Panc1 (cell line): ENCODE measurements around the gene ZNF726. TPM values are rescaled to one million over a fixed set of nuclear protein-coding genes. Genes with fewer than 3 reads are reported as not detected.

Experiments used
- ATAC-seq: fragments of 200-7000 bp; cut with Tn5 transposase; 2 replicates; pipeline ENCODE4 v1.9.1; 2020; ENCODE audit warnings: mild to moderate bottlenecking, moderate library complexity
- BruUV-seq: library from RNA; stranded (reverse); fragments of 400-500 nt; replicated peaks from 2 replicates; lab custom pipeline; 2021; lab: Mats Ljungman, UMichigan
- CTCF ChIA-PET: fragments of 300-600 bp; sonication (Branson Sonifier 250); formaldehyde crosslinking; loops from one replicate; lab custom pipeline; 2022; ENCODE audit warnings: antibody characterized with exemption; lab: Charles Lee
- POLR2A ChIA-PET: fragments of 300-600 bp; sonication (Branson Sonifier 250); formaldehyde crosslinking; loops from one replicate; lab custom pipeline; 2022; ENCODE audit warnings: antibody characterized with exemption; lab: Charles Lee
- DNase-seq: peaks from one replicate; pipeline ENCODE4 v3.0.0-alpha.2; 2010; ENCODE audit warnings: low read depth, low spot score
- H3K27ac ChIP-seq: 2 replicates; pipeline ENCODE4 v1.5.1; 2011; ENCODE audit warnings: mild to moderate bottlenecking, low read length, inconsistent platforms
- H3K27me3 ChIP-seq: fragments of 200-500 bp; sonication (Bioruptor generic); 2 replicates; pipeline ENCODE4 v1.6.0; 2014; ENCODE audit warnings: low read length, inconsistent platforms; ENCODE audit not compliant: control insufficient read depth, insufficient read depth
- H3K36me3 ChIP-seq: fragments of 200-500 bp; sonication (Bioruptor generic); 2 replicates; pipeline ENCODE4 v1.5.1; 2014; ENCODE audit warnings: inconsistent platforms, mild to moderate bottlenecking, low read length, moderate library complexity; ENCODE audit not compliant: control insufficient read depth, insufficient read depth
- H3K4me1 ChIP-seq: 2 replicates; pipeline ENCODE4 v1.5.1; 2011; ENCODE audit warnings: inconsistent platforms, mild to moderate bottlenecking, low read length, moderate library complexity; ENCODE audit not compliant: control insufficient read depth, insufficient read depth
- H3K4me3 ChIP-seq, 2 experiments: 2 replicates each; pipeline ENCODE4 v1.5.1; 2011 to 2012; ENCODE audit warnings: low read depth in 2 of 2, low read length in 2 of 2, mild to moderate bottlenecking in 2 of 2, inconsistent platforms in 1 of 2, moderate library complexity in 1 of 2
- H3K9me3 ChIP-seq: fragments of 200-500 bp; sonication (Bioruptor generic); 2 replicates; pipeline ENCODE4 v1.5.1; 2014; ENCODE audit warnings: low read depth, mild to moderate bottlenecking, inconsistent platforms, low read length, moderate library complexity; ENCODE audit not compliant: control insufficient read depth, insufficient read depth
- POLR2AphosphoS5 ChIP-seq: IDR thresholded peaks from 2 replicates; pipeline ENCODE4 v1.6.1; 2012; ENCODE audit warnings: mild to moderate bottlenecking, low read depth, low read length, moderate library complexity
- REST ChIP-seq, 2 experiments: IDR thresholded peaks; 2 replicates each; pipeline ENCODE4 v1.6.1; 2011 to 2012; ENCODE audit warnings: low read depth in 2 of 2, control low read depth in 1 of 2, low read length in 1 of 2, mild to moderate bottlenecking in 1 of 2, moderate library complexity in 1 of 2; ENCODE audit not compliant: insufficient read depth in 1 of 2
- SIN3A ChIP-seq: IDR thresholded peaks from 2 replicates; pipeline ENCODE4 v1.6.1; 2012; ENCODE audit warnings: low read depth, mild to moderate bottlenecking, low read length, moderate library complexity, borderline replicate concordance; ENCODE audit not compliant: insufficient read depth
- TCF7L2 ChIP-seq: IDR thresholded peaks from 2 replicates; pipeline ENCODE4 v1.6.1; 2011; ENCODE audit warnings: mild to moderate bottlenecking, low read depth, low read length, inconsistent platforms
- in situ Hi-C: cut with HindIII; loops from 2 replicates; pipeline ENCODE4 v1.10.0; 2016; ENCODE audit warnings: low sequenced_read_pairs, low pct_unique_long_range_greater_than_20kb
- intact Hi-C: fragments of 100-400 bp; cut with micrococcal nuclease; formaldehyde crosslinking; loops from one replicate; pipeline ENCODE4 v1.10.0; 2022; ENCODE audit not compliant: unreplicated experiment
- total RNA-seq: library from RNA; stranded (reverse); gene quantifications from one replicate; pipeline ENCODE4 v1.2.1, GENCODE V29; 2021; ENCODE audit not compliant: unreplicated experiment
- TF ChIP-seq, protein P1 (sequence below): fragments of 450-650 bp; IDR thresholded peaks from 2 replicates; pipeline ENCODE4 v1.5.1; 2017; ENCODE audit warnings: mild to moderate bottlenecking

Gene ZNF726
- total RNA-seq, 1 experiment from 2014 or later, result 7.2 TPM

DNA sequence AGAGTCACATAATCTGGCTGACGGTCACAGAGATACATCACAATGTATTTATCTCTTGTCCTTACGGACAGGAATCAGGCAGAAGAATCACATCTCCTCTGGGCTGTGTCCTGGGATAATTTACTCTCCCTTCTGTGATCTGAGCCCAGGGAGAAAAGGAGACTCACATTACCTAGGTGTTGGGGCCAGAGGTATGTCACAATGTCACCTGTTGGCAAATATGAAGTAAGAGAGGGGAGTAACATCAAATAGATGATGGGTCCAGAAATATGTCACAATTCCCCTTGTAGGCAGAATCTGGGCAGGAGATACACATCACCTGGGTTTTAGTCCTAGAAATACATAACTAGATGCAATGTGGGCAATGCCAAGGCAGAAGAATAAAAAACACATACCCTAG is 67.2 kb downstream of the ZNF726 start:
- intact Hi-C loops (no loop called here), in situ Hi-C loops (no loop called here)
- Histone ChIP-seq H3K27ac (no peak overlapping the region), H3K36me3 (no peaks in the 10 kb centered on the region), H3K9me3 (no peaks in the 10 kb centered on the region), H3K4me1 (no peaks in the 10 kb centered on the region), H3K27me3 (no peaks in the 10 kb centered on the region), H3K4me3 (no peak overlapping the region)
- no peak for DNase-seq
- ChIA-PET CTCF (no interaction called here), POLR2A (no interaction called here)
- TF ChIP-seq TCF7L2, result no peak
- no peak for TF ChIP-seq POLR2AphosphoS5
- no peak for TF ChIP-seq REST (IDR thresholded peaks at IDR 0.05; ENCODE audit: insufficient read depth in 1 of 2, low read depth in 2 of 2, low read length in 1 of 2)
- TF ChIP-seq, protein P1, sequence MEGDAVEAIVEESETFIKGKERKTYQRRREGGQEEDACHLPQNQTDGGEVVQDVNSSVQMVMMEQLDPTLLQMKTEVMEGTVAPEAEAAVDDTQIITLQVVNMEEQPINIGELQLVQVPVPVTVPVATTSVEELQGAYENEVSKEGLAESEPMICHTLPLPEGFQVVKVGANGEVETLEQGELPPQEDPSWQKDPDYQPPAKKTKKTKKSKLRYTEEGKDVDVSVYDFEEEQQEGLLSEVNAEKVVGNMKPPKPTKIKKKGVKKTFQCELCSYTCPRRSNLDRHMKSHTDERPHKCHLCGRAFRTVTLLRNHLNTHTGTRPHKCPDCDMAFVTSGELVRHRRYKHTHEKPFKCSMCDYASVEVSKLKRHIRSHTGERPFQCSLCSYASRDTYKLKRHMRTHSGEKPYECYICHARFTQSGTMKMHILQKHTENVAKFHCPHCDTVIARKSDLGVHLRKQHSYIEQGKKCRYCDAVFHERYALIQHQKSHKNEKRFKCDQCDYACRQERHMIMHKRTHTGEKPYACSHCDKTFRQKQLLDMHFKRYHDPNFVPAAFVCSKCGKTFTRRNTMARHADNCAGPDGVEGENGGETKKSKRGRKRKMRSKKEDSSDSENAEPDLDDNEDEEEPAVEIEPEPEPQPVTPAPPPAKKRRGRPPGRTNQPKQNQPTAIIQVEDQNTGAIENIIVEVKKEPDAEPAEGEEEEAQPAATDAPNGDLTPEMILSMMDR, result no peak
- TF ChIP-seq SIN3A, result no peak
- ATAC-seq, result no peak
- BruUV-seq, result no TSS peak

- no peak for TF ChIP-seq TCF7L2
- TF ChIP-seq, protein P1, result no peak
- TF ChIP-seq REST (IDR thresholded peaks at IDR 0.05; ENCODE audit: insufficient read depth in 1 of 2, low read depth in 2 of 2, low read length in 1 of 2), result no peak
- no peak for TF ChIP-seq SIN3A
- no peak for TF ChIP-seq POLR2AphosphoS5
- Histone ChIP-seq H3K27me3 (no peaks in the 10 kb centered on the region), H3K36me3 (no peaks in the 10 kb centered on the region), H3K9me3 (no peaks in the 10 kb centered on the region), H3K27ac (no peak overlapping the region), H3K4me1 (no peaks in the 10 kb centered on the region), H3K4me3 (no peak overlapping the region)
- ChIA-PET CTCF (no interaction called here), POLR2A (interaction anchor here (0.7 kb wide), 1 partner anchor 10 kb away, joined by 4 read pairs; no protein-coding TSS in a partner anchor)
- DNase-seq (no peak), ATAC-seq (no peak)
- in situ Hi-C loops, result no loop called here
- no TSS peak for BruUV-seq
- intact Hi-C loops, result no loop called here
These were observed 68.7 kb downstream of the ZNF726 start for GRCh38 chr19:23983406-23983805.

Other genes with a start within 250 kb of the ZNF726 start
- 11.2 TPM for gene ZNF675, start 227.7 kb upstream of the ZNF726 start, total RNA-seq
- 2.0 TPM for gene ZNF681, start 156.0 kb upstream of the ZNF726 start, total RNA-seq
- gene ZNF254, start 172.3 kb downstream of the ZNF726 start, total RNA-seq, result 12.1 TPM